Superior temporal gyrus (tissue), 1 donor: ENCODE results near the gene LRWD1.
"Not testable (repeated sequence)": the region's sequence is repeated elsewhere in the genome, so short reads cannot be mapped to it uniquely, and the experiment has no call there.

Experiments
- DNase-seq: peaks from one replicate; pipeline ENCODE4 v3.0.0-alpha.2; 2016; ENCODE audit errors: extremely low spot score

LRWD1 gene

GRCh38 chr7:102494473-102495149 lies 29.8 kb downstream of the LRWD1 start:
- not testable (repeated sequence) for DNase-seq

GRCh38 chr7:102496861-102497260 lies 32.1 kb downstream of the LRWD1 start:
- not testable (repeated sequence) for DNase-seq

DNA sequence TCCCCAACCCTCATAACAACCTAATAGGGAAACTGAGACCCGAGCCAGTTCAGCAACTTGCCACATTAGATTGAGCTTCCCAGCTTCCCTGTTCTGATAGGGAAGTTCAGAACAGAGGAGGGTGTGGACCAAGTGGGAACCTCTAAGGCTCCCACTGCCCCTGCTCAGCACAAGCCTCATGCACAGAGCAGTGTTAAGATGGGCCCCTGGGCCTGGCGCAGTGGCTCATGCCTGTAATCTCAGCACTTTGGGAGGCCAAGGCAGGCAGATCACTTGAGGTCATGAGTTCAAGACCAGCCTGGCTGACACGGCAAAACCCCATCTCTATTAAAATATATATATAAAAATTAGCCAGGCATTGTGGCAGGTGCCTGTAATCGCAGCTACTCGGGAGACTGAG lies 32.5 kb downstream of the LRWD1 start:
- not testable (repeated sequence) for DNase-seq

GRCh38 chr7:102498321-102498720 lies 33.5 kb downstream of the LRWD1 start:
- not testable (repeated sequence) for DNase-seq

- DNase-seq: not testable (repeated sequence)
Measured at GRCh38 chr7:102503141-102503540, 38.4 kb downstream of the LRWD1 start.

DNA sequence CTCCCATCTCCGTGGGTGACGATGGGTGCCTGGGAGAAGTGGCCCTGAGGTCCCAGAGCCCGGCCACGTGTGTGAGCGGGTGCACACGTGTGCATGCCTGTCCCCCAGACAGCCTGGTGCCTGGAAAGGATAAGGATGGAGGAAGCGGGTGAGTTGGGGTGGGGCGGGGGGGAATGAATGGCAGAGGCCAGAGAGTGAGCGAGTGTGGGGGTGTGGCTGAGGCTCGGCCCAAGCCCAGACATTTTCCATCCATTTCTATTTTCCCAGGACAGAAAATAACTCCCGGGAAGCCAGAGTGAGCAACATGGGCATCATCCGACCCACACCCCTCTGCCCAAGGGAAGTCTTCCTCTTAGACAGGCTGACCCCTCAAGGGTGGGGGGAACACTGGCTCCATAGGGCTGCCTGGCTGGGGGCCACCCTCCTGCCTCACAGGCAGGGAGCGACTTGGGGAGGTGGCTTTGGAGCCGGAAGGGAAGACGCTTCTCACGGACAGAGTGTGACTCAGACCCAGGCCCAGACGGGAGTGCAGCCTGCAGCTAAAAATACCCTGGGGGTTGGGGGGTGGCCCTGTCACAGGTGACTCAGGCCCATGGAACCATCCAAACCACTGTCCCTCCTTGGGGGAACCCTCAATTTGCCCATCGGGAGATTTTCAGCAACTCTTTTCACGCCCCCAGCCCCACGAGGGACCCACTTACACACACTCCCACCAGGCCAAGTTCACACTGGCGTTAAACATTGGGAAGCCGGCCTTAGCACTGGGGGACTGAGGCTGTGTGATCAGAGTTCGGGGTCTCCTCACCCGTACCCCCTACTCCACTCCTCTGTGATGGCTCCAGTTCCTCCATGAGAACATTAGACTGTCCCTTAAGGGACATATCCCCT lies 40.8 kb downstream of the LRWD1 start:
- not testable (repeated sequence) for DNase-seq

DNA sequence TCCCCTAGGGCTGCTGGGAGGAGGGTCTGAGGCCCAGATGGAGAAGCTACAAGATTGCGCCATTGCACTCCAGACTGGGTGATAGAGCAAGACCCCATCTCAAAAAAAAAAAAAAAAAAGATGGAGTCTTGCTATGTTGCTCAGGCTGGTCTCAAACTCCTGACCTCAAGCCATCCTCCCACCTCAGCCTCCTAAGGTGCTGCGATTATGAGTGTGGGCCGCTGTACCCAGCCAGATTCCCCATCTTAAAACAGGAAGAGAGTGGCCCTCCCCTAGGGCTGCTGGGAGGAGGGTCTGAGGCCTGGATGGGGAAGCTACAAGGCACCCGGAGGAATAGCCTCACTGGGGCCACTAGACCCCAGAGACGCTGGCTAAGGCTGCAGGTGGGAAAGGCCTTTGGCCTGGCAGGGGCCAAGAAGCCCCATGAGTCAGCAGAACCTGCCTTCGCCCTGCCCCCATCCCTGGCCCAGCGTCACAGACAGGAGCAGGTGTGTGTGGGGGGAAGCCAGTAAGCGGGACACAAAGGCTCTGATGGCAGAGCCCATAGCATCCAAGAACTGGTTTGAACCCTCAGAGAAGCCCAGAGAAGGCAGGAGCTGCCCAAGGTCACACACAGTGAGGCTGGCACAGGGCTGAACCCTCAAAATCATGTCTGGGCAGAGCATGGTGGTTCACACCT lies 42.8 kb downstream of the LRWD1 start:
- not testable (repeated sequence) for DNase-seq

- not testable (repeated sequence) for DNase-seq
Measured at GRCh38 chr7:102510575-102510974, 45.8 kb downstream of the LRWD1 start.

DNA sequence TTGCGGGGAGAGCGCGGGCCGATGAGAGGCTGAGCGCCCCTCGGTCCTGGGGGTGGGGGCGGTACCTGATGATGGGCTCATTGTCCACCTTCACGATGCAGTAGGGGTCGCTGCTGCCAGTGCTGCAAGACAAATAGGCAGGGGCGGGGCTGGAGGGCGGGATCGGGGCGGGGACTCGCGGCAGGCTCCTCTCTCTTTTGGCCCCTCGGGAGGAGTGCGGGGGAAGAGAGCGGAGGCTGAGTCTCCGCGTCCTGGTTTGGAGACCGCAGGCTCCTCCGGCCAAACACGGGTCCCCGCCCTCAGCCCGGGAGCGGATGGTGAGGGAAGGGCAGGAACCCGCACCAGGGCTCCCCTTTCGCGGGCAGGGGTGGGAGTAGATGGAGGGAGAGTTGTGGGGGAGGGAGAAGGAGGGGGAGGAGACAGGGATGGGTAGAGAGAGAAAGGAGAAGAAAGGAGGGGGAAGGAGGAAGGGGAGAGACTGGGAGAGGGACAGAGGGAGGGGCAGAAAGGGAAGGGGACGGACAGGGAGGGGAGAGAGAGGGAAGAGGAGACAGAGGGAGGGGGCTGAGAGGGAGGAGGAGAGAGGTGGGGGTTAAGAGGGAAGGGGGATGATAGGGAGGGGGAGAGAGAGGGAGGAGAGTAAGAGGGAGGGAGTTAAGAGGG lies 47.2 kb downstream of the LRWD1 start:
- not testable (repeated sequence) for DNase-seq

DNA sequence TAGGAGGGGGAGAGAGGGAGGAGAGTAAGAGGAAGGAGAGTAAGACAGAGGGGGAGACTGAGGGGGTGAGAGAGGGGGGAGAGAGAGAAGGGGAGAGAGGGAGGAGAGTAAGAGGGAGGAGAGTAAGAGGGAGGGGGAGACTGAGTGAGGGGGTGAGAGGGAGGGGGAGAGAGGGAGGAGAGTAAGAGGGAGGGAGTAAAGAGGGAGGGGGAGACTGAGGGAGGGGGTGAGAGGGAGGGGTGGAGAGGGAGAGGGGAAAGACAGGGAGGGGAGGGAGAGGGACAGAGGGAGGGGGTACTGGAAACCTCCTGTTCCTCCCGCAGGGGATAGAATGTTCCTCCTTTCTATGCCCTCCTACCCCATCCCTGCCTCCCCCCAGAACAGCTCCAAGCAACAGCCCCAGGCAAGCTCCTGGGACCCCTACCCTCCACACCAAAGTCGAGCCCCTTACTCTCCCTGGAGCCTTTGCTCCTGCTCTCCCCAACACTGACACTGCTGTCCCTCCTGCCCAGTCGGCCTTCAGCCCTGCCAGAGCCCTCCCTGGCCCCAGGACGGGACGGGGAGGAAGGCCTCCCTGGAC lies 47.9 kb downstream of the LRWD1 start:
- DNase-seq: peak; percentile 7

DNA sequence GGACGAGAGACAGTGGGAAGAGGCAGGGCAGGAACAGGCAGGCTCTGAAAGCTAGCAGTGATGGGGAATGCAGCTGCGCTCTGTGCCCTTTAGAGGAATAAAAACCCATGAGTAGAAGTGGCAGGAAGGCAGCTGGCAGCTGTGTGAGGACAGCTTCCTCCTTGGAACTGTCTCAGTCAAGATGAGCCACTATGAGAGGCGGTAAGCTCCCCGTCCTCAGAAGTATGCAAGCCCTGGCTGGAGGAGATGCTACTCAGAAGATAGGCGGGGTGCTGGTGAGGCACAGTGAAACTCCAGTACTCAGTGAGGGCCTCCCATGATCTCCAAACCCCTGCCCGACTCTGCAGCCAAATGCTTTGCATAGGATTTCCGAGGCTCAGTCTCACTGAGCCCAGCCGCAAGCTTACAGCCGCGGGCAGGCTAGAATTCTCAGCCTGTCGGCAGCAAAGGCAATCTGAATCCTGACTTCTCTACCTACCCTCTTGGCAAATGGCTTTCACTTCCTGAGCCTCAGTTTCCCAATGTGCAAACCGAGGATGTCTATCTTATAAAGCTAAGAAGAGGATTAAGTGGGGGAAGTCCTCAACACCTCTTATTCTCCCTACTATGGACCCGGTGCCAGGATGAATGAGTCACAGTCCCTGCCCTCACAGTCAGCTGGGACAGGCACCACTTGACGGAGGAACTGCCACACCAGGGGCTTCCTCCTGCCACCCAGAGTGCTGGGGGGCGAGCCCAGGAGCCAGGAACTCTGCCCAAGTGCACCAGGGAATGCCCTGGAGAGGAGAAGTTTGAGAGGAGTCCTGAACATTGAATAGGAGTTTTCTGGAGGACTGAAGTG lies 50.3 kb downstream of the LRWD1 start:
- DNase-seq: not testable (repeated sequence)

DNA sequence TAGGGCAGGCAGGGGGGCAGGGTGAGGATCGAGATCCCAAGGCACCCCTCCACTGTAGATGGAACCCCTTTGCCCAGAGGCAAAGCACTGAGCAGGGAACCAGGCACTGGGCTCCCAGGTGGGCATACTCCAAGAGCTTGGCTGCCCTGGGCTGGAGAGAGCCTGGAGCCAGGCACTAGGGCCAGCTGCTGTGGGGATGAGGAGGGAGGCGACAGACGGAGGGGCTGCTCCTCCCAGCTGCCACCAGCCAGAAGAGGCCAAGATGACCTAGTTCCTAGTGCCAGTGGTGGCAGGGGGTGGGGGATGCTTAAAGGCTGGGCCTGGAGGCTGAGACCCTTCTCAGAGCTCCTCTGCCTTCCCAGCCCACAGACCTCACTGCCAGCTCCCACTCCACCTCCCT lies 51.1 kb downstream of the LRWD1 start:
- not testable (repeated sequence) for DNase-seq

- DNase-seq: not testable (repeated sequence)
Measured at GRCh38 chr7:102516951-102517350, 52.2 kb downstream of the LRWD1 start.

GRCh38 chr7:102517550-102518147 lies 52.9 kb downstream of the LRWD1 start, which contains the start of gene RASA4B:
TSS of gene RASA4B (minus strand) at chr7:102517777. CDS start at chr7:102517710, 67 bp downstream.
- not testable (repeated sequence) for DNase-seq

DNA sequence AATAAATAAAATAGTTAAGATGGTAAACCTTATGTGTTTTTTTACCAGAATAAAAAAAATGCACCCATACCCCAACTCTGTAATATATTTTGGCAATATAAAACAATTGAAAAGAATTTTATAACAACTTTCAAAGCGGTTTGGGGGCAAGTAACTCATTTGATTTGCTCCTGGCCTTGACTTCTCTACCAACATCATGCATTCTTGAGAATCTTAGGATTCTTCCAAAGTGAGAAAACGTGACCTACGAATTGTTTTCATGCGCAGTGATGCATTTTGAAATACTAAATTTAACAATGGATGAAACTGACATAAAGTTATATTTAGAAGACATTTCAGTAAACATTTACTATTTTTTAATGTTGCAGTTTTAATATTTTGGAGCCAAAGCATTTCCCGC lies 56.0 kb downstream of the LRWD1 start:
- DNase-seq: not testable (repeated sequence)
